ENCODE results near the gene CBFB. TPM values are rescaled to one million over a fixed set of nuclear protein-coding genes. Genes with fewer than 3 reads are reported as not detected.

Gene CBFB
- total RNA-seq, 1 donor from 2014 or later: 46.9 TPM

- DNase-seq: no peak
Measured at GRCh38 chr16:67050796-67051195, 21.8 kb downstream of the CBFB start.

GRCh38 chr16:67052399-67052798, 23.4 kb downstream of the CBFB start:
- DNase-seq (no peak), ATAC-seq (no peak)
- Histone ChIP-seq H3K27me3 (ENCODE audit: low read depth) (no peaks in the 10 kb centered on the region), H3K4me1 (peaks cover 8% of the 10 kb centered on the region), H3K27ac (no peak overlapping the region), H3K4me3 (no peak overlapping the region), H3K36me3 (peaks cover 3% of the 10 kb centered on the region), H3K9me3 (no peaks in the 10 kb centered on the region)
- intact Hi-C loops (cut with DNase I): no loop called here
- no peak for TF ChIP-seq CTCF (IDR thresholded peaks at IDR 0.05)

More at GRCh38 chr16:67050796-67051195, 21.8 kb downstream of the CBFB start:
- ATAC-seq: no peak
- no peaks in the 10 kb centered on the region for H3K27me3 ChIP-seq (ENCODE audit: low read depth)
- intact Hi-C loops (cut with DNase I): no loop called here
- H3K4me1 ChIP-seq: peaks cover 8% of the 10 kb centered on the region
- no peaks in the 10 kb centered on the region for H3K9me3 ChIP-seq
- no peak overlapping the region for H3K4me3 ChIP-seq
- no peak for TF ChIP-seq CTCF (IDR thresholded peaks at IDR 0.05)
- H3K27ac ChIP-seq: no peak overlapping the region
- peaks cover 12% of the 10 kb centered on the region for H3K36me3 ChIP-seq

- Histone ChIP-seq H3K4me1 (peaks cover 8% of the 10 kb centered on the region), H3K9me3 (no peaks in the 10 kb centered on the region), H3K27ac (no peak overlapping the region), H3K4me3 (no peak overlapping the region), H3K27me3 (ENCODE audit: low read depth) (no peaks in the 10 kb centered on the region), H3K36me3 (peaks cover 3% of the 10 kb centered on the region)
- DNase-seq (no peak), ATAC-seq (no peak)
- TF ChIP-seq CTCF (IDR thresholded peaks at IDR 0.05): no peak
- intact Hi-C loops (cut with DNase I): no loop called here
Measured at GRCh38 chr16:67053767-67054334, 24.9 kb downstream of the CBFB start.

GRCh38 chr16:67054901-67055300, 26.0 kb downstream of the CBFB start:
- no peak for TF ChIP-seq CTCF (IDR thresholded peaks at IDR 0.05)
- intact Hi-C loops (cut with DNase I): no loop called here
- no peaks in the 10 kb centered on the region for H3K27me3 ChIP-seq (ENCODE audit: low read depth)
- H3K27ac ChIP-seq: no peak overlapping the region
- no peak overlapping the region for H3K4me3 ChIP-seq
- peaks cover 8% of the 10 kb centered on the region for H3K4me1 ChIP-seq
- H3K9me3 ChIP-seq: no peaks in the 10 kb centered on the region
- H3K36me3 ChIP-seq: peaks cover 11% of the 10 kb centered on the region
- ATAC-seq: no peak
- DNase-seq: no peak

GRCh38 chr16:67055712-67056487, 27.0 kb downstream of the CBFB start:
- ATAC-seq (no peak), DNase-seq (no peak)
- Histone ChIP-seq H3K27ac (no peak overlapping the region), H3K4me3 (no peak overlapping the region), H3K4me1 (peaks cover 8% of the 10 kb centered on the region), H3K36me3 (peaks cover 7% of the 10 kb centered on the region), H3K9me3 (no peaks in the 10 kb centered on the region), H3K27me3 (ENCODE audit: low read depth) (no peaks in the 10 kb centered on the region)
- TF ChIP-seq CTCF (IDR thresholded peaks at IDR 0.05): no peak
- intact Hi-C loops (cut with DNase I): no loop called here
